GM21447 (cell line): ENCODE results near the gene RGS1.

Experiments used
- ATAC-seq: cut with Tn5 transposase; IDR thresholded peaks from one replicate; pipeline ENCODE4 v1.9.1; 2021; ENCODE audit not compliant: unreplicated experiment

Gene RGS1

DNA sequence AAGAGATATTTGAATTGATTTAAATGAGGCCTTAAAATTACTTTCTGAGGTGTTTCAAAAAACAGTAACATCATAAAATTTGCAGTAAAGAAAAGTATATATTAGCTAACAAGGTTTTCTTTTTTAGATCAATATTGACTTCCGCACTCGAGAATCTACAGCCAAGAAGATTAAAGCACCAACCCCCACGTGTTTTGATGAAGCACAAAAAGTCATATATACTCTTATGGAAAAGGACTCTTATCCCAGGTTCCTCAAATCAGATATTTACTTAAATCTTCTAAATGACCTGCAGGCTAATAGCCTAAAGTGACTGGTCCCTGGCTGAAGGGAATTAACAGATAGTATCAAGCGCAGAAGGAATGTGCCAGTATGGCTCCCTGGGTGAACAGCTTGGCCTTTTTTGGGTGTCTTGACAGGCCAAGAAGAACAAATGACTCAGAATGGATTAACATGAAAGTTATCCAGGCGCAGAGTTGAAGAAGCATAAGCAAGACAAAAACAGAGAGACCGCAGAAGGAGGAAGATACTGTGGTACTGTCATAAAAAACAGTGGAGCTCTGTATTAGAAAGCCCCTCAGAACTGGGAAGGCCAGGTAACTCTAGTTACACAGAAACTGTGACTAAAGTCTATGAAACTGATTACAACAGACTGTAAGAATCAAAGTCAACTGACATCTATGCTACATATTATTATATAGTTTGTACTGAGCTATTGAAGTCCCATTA, 3.6 kb downstream of the RGS1 start:
- ATAC-seq, result peak; percentile 19

DNA sequence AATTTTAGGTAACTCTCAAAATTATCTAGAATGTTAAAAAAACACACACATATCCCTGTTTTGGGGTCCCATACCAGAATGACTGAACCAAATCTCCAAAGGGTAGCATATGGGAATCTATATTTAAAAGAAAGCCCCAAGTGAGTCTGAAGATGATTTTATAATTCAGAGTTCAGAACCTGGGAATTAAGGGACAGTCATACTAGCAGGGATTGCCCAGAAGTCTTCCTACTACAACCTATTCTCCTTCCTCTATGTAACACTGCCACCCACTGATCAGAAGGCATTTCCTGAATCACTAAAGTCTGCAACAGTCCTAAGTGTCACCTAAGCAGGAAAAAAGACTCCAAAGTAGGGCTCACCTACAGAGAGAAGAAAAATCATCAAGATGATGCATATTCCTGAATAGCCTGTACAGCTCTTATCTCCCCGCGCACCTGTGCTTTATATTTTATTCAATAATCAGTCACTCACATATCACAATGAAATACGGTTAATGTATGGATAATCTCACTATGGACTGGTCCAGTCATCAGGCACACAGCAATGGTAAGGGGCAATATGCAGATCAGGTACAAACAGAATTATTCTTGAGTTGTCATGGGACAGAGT, 4.9 kb downstream of the RGS1 start:
- ATAC-seq, result peak; percentile 35

DNA sequence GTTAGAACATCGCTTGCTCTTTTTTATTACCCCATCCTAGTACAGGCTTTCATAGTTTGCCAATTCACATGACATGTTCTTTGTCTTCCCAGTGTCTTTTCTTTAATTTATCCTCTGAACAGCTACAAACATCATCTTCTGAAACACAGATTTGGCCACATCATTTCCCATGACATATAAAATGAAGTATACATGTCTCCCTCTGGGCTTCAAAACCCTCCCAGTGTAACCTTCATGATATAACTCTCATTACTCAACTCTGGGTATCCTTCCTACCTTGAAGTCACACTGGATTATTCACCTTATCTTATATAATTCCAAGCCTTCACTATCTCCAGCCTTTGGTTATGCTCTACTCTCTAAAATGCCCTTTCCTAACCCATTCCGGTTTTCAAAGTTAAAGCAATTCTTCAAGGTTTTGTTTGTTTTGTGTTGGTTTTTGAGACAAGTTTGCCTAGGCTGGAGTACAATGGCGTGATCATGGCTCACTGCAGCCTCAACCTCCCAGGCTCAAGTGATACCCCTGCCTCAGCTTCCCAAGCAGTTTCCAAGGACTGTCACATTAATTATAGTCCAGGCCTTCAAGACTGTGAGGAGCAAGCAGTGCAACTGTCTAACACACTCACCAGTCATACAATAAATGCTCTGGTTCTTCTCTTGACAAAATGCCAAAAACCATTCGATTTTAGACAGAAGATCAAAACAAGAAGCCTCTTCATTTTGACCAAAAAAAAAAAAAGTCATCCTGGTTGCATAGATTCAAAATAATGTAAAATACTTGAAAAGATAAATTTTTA, 5.8 kb downstream of the RGS1 start:
- ATAC-seq, result peak; percentile 3

DNA sequence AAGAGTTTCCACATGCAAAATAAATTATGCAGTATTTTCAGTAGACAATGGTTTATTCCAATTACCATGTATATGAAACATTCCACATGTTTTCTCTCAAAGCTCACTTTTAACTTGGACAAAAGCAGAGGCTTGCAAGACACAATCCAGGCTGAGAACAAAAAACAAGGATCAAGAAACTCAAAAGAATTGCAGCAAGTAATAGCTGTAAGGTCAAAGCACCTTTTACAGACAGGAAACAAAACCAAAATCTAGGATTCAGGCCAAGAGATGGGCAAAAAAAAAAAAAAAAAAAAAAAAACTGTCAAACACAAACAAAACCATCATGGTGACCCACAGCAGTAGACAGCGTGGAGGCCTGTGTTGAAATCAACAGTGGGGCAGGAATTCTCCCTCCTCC, 9.3 kb downstream of the RGS1 start:
- ATAC-seq, result no peak

DNA sequence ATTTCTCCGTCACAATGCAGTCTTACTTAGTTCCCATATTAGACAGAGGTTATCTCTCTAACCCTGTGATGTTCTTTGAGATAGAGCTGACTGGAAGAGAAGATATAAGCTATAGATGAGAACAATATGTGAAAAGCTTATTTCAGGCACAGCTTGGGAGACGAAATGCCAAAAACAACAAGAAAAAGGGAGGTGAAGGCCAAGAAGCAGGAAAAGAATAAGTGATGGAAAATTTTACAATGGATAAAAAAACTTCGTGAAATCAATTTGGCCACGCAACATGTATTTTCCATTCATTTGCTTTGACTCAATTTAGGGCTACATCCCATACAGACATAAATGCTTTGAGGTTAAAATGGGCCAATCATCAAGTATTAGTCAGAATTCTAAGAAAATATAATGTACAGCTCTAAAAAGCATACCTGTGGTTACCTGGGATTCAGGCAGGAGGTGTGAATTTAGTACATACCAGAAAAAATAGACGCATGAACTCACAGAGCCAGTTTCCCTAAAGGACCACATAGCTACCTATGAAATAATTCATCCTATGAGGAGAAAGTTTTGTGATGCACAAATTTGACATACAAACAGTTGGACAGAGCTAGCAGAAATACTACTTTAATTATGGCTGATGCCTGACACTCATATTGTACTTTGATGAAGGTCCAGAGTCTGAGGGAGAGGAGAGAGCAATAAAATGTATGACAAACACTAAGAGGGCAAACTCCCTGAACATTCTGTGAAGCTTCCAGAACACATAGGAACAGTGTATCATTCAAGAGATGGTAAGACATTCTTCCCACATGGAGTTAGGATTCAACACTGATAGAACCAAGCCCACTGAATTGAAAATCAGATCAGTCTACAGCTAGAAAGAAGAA, 12.1 kb downstream of the RGS1 start:
- ATAC-seq, result no peak

DNA sequence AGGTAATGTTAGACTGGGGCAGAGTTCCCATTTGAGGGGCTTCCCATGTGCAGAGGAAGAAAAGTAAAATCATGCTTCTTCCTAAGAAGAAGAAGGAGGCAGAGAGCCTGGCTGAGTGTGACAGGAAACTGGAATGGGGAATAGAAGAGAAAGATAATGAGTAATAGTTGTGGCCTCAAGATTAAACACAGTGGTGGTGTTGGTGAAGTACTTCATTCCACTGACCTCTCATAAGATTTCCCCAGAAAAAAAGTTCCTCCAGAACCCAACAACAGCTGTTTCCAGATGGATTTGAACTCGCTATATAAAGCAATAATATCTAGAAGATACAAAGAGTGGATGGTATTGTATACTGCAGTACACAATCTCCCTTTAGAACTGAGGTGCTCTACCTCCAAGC, 13.0 kb downstream of the RGS1 start:
- ATAC-seq, result no peak

DNA sequence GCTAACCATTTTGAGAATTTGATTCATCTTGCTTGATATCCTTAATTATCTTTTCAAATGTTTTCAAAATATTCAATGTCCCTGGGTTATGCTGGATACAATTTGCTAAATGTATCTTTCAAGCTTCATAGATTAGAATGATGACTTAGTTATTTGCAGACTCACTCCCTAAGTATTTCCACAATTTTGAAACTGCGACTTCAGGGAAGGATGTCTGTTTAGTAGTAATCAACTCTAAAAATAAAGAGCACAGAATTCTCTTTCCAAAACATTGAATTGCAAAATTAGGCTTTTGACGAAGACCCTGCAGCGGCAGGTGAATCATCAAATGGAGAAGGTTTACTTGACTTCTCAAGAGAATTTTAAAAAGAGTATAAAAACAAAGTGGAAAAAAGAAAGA, 14.2 kb downstream of the RGS1 start:
- ATAC-seq, result no peak

DNA sequence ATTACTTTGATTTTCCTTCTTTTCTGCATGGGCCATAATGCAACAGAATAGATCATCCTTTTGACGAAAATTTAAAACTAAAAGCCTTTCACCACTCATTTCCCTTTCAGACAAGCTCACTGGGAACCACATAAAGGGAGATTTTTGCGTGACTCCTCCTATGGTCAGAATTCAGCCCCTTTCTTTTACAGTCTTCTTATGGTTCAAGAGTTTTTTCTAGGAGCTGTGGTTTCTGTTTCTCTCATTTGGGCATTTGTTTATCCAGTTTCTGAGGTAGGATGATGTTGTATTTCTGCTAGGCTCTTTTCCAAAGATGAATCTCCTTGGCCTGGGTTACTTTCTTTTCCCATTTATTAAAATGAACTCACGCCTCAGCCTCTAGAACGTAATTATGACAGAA, 16.9 kb downstream of the RGS1 start:
- no peak for ATAC-seq

DNA sequence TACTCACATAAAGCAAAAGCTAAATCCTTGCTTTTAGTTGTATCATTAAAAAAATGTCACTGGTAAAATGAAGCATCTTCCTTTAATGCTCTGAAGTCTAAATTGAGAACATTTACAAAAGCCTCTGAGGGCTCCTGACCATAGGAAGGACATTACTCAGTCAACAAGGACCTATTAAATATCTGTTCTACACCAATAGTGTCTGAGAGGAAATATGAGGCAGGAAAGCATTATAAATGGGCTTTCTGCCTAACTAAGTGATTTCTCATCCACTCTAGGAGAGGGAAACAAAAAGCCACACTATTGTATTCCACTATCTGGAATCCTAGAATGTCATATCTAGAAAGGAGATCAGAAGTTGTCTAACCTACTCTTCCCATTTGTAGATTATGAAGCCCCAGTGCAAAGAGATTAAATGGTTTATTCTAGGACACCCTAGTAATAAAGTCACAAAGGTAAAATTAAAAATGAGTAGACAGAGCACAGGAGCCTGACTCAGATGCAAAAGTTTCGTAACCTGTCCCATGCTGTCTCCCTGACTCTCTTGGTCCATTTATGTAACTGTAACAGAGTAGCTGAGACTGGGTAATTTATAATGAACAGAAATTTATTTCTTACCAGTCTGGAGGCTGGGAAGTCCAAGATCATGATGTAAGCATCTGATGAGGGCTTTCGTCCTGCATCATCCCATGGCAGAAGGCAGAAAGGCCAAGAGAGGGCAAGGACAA, 17.6 kb downstream of the RGS1 start:
- ATAC-seq, result no peak

DNA sequence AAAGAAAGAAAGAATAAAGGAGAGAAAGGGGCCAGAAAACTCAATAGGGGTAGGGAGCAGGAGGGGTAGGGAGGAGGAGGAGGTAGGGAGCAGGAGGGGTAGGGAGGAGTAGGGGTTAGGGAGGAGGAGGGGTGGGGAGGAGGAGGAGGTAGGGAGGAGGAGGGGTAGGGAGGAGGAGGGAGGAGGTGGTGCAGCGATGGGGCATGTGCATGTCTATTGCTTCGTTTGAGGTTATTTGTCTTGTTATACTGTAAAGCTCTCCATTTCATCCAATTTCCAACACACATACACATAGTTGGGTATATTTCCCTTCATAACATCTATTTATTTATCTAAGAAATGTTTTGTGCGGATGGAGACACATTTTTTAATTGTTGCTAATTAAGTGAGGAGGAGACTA, 19.7 kb downstream of the RGS1 start:
- no peak for ATAC-seq

DNA sequence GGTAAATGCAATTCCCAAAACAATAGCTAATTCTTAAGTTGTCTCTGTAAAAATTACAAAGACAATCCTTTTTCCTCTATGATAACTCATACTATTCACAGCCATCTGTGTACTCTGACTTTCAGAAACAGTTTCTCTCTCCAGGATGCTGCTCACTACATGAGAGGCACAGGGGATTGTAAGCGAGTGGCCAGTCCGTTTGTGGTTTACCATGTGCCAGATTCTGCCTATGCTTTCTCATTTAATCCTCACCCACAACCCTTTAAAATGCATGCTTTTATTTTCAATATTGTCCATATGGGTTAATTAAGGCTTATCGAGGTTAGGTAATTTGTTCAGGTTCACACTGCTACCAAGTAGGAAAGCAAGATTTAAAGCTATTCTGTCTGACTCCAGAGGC, 23.0 kb downstream of the RGS1 start:
- ATAC-seq, result no peak

DNA sequence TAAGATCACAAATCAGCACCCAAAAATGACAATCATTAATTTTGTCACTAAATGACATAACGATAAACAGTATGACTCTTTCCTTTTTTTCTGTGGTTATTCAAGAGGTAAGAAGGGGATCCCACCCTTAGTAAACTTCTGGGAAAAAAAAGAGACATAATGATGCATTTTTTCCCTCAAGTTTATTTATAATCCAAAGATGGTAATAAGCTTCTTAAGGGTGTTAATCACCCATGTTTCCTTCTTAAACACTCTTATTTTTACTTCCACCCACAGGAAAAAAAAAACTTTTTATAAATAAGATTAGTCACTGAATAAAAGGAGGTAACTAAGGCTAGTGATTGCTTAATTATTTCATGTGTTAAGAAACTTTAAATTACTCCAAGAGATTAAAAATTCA, 24.7 kb downstream of the RGS1 start:
- no peak for ATAC-seq

DNA sequence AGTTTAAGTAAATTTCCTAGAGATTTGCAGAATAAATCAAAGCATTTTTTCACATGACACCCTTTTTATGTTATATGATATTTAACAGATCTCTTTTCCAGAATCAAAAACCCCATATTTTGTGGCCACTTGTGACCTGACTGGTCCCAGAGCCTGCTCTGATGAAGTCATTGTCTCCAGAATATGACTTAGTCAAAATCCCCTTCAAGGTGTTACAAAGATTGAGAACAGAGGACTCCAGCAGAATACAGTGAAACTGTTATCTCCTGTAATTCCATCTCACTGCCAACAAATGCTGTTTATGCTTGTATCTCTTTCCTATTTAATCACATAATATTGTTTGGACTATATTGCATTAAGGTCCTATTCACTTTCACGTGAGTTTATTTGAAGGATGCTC, 25.6 kb downstream of the RGS1 start:
- peak; percentile 53 for ATAC-seq

DNA sequence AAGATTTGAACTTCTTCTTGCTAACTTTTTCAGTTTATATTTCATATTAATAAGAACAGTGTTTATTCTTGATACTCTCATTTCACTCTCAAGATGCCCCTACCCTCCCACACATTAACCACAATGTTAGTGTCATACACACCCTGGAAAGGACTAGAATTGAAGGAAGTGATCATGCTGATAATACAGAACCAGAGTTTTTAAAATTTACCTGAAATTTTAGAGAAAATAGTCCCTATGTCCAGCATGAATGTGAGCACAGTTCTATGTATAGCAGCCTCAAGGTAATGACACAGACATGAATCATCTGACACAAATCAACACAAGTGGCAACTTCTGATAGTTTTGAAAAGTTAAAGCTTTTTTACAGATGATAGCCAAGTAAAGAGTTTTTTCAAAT, 26.0 kb downstream of the RGS1 start:
- ATAC-seq, result no peak

DNA sequence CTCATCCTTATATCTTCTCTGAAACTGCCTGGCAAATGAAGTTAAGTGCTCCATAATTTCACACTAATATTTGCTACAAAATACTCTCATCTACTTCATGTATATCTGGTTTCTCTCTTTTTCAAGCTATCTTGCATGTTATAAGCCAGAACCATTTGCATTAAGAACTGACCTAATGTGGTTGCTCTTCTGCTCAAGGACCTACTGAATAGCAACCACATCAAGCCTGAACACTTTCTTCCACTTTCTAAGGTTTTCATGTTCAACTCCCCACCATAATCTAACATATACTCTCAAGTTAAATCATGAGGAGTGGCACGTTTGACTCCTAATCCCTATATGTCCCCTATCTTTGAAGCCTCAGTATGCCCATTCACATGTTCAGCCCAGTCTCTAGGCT, 27.2 kb downstream of the RGS1 start:
- no peak for ATAC-seq

DNA sequence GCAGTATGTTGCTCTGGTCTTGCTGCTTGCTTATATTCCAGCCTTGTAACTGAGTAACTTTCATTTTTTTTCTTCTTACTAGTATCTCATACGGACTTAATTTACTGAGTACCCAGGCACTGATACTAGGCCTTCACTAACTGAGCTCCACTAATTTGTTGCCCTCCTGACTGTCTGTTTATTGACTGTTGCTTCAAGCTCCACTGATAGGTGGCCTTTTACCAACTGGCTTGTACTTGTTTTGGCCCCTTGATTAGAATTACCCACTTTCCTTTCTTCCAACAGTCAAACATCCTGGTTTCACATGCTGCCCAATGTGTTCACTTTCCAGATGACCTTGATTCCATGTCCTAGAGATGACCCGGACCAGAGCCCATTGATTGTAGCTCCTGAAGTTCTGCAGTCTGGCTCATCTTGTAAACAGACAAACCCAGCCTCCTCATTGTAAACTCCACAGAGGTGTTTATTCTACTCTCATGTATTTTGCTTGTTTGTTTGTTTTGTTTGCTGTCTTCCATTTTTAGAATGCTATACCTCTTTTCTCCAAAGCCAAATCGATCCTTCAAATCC, 27.7 kb downstream of the RGS1 start:
- no peak for ATAC-seq

DNA sequence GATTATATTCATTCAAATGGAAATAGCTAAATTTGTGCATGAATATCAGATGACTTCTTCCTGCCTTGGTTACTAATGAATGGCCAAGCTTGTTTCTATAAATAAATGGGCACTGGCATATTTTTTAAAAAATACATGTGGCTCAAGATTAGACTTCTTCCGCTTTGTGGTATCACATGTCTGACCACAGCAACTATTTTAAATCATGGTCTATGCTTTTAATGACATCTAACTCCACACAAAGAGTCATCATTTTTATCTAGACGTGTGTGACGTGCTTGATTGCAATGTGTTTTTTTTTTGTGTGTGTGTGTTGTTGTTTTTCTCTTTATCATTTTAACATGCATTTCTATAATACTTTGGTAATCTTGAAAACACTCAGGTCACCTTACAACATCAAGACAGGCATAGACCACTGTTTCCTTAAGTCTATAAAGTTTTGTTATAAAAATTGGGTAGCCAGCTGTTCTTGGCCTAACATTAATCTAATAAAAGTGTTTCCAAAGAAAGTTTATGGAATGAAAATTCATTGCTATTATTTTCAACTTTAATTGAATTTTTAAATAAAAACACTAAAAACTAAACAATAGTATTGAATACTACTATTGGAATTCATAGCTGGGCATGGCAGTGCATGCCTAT, 29.5 kb downstream of the RGS1 start:
- no peak for ATAC-seq

DNA sequence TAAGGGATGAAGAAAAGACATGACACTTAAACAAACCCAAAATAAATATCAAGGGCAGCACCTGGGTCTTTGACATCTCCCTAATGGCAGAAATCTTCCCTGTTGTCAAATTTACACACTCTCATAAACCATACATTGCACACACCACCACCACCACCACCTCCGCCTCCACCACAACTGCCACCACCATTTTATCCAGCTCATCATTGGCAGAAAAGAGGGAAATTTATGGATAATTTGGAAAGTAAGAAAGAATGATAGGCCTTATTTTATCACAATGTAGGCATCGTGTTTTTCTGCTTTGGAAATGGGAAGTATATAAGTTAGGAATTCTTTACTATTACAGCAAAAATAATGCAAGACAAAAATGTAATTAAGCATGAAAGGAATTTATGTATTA, 33.1 kb downstream of the RGS1 start:
- ATAC-seq, result no peak

DNA sequence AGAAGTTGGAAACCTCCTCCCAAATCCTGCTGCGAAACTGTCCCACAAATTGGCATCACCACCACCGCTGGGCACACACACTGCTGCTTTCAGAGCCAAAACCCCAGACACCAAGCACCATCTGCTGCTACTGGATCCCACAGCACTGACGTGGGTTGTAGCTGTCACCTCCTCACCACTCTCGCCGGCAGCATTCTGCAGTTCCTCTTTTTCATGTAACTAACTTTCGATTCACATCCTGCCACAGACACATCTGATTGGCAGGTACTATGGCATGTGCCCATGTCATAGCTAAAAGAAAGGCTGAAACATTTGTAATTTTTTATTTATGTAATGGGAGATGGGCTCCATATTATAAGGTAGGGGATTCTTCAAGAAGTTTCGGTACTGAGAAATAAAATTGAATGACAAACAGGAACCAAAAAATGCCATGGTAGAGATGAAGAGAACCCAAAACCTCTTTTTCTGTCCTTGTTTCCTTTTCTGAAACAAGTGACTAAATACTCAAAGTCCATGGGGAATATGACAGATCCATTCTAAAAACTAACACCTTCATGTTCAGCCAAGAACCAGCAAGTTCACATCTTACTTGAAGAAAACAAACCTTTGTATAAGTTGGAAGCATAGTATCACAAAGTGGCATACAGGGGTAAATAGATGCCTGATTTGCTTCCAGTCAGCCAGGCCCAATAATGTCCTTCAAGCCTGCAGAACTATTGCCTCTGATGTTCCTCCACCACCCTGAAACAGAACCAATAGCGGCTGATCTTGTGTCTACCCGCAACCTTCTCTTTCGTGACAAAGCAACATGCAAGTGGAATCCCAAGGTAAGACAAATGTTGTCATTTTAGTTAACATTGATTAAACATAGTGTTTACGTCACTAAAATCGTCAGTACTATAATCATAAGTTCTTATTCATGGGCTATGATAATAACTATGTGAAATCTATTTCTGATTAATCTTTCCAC, 33.8 kb downstream of the RGS1 start:
- peak; percentile 96 for ATAC-seq
